Activated CD4-positive, alpha-beta T cell treated with anti-CD3 and anti-CD28 coated beads, Interleukin-2, Interleukin-6, amounts not matched to agents 100 ng/mL and 50 ng/mL, durations not matched to agents 16 hours and 8 hours (primary cell): ENCODE measurements around the gene PCSK5.
"Not testable (repeated sequence)": the region's sequence is repeated elsewhere in the genome, so short reads cannot be mapped to it uniquely, and the experiment has no call there.

Source experiments
- DNase-seq: peaks from one replicate; pipeline ENCODE4 v3.0.0-alpha.2; 2020

The PCSK5 gene

GRCh38 chr9:76022317-76022716 is 131.8 kb downstream of the PCSK5 start:
- DNase-seq, result no peak

- DNase-seq, result peak; percentile 38
Measured at GRCh38 chr9:76023715-76024195, 133.3 kb downstream of the PCSK5 start.

GRCh38 chr9:76025286-76025685 is 134.8 kb downstream of the PCSK5 start:
- no peak for DNase-seq

GRCh38 chr9:76026796-76027195 is 136.3 kb downstream of the PCSK5 start:
- DNase-seq, result no peak

GRCh38 chr9:76027416-76027815 is 136.9 kb downstream of the PCSK5 start:
- DNase-seq, result peak; percentile 9

GRCh38 chr9:76027861-76028260 is 137.4 kb downstream of the PCSK5 start:
- DNase-seq, result no peak

- DNase-seq, result no peak
Measured at GRCh38 chr9:76032038-76032796, 141.7 kb downstream of the PCSK5 start.

- no peak for DNase-seq
Measured at GRCh38 chr9:76032797-76033373, 142.4 kb downstream of the PCSK5 start.

GRCh38 chr9:76034049-76034448 is 143.6 kb downstream of the PCSK5 start:
- no peak for DNase-seq

GRCh38 chr9:76036762-76037161 is 146.3 kb downstream of the PCSK5 start:
- no peak for DNase-seq

- DNase-seq, result no peak
Measured at GRCh38 chr9:76037587-76038225, 147.2 kb downstream of the PCSK5 start.

- no peak for DNase-seq
Measured at GRCh38 chr9:76038431-76038830, 148.0 kb downstream of the PCSK5 start.

- DNase-seq, result no peak
Measured at GRCh38 chr9:76044266-76044819, 153.9 kb downstream of the PCSK5 start.

- no peak for DNase-seq
Measured at GRCh38 chr9:76045221-76045620, 154.7 kb downstream of the PCSK5 start.

GRCh38 chr9:76049341-76049740 is 158.9 kb downstream of the PCSK5 start:
- no peak for DNase-seq

GRCh38 chr9:76067696-76068095 is 177.2 kb downstream of the PCSK5 start:
- DNase-seq, result no peak

GRCh38 chr9:76077537-76077936 is 187.1 kb downstream of the PCSK5 start:
- no peak for DNase-seq

GRCh38 chr9:76081281-76081680 is 190.8 kb downstream of the PCSK5 start:
- not testable (repeated sequence) for DNase-seq

- DNase-seq, result no peak
Measured at GRCh38 chr9:76082057-76082456, 191.6 kb downstream of the PCSK5 start.

GRCh38 chr9:76085596-76085995 is 195.1 kb downstream of the PCSK5 start:
- DNase-seq, result no peak

GRCh38 chr9:76086539-76086938 is 196.1 kb downstream of the PCSK5 start:
- no peak for DNase-seq

- no peak for DNase-seq
Measured at GRCh38 chr9:76087976-76088375, 197.5 kb downstream of the PCSK5 start.

- no peak for DNase-seq
Measured at GRCh38 chr9:76090330-76090729, 199.9 kb downstream of the PCSK5 start.

- DNase-seq, result no peak
Measured at GRCh38 chr9:76090909-76091308, 200.4 kb downstream of the PCSK5 start.
